DOHH2 (cell line): Measurements from ENCODE around the gene CSMD2.

Source experiments
- H3F3A ChIP-seq: fragments of 200-600 bp; sonication (generic), shearing (Covaris generic); 2 replicates; pipeline ENCODE4 v1.6.0; 2016; ENCODE audit warnings: antibody characterized with exemption, mild to moderate bottlenecking; ENCODE audit not compliant: control insufficient read depth, insufficient read depth
- H3K27ac ChIP-seq: fragments of 200-600 bp; sonication (generic); 2 replicates; pipeline ENCODE4 v1.5.1; 2014; ENCODE audit warnings: low read depth, mild to moderate bottlenecking, low read length, moderate library complexity
- H3K27me3 ChIP-seq: fragments of 200-600 bp; sonication (generic); 2 replicates; pipeline ENCODE4 v1.6.1; 2014; ENCODE audit warnings: mild to moderate bottlenecking, low read length, mixed read lengths; ENCODE audit not compliant: control insufficient read depth
- H3K36me3 ChIP-seq: fragments of 200-600 bp; sonication (generic); 2 replicates; pipeline ENCODE4 v1.6.1; 2014; ENCODE audit warnings: mild to moderate bottlenecking, low read length, moderate library complexity, mixed read lengths; ENCODE audit not compliant: control insufficient read depth
- H3K4me1 ChIP-seq: fragments of 200-600 bp; sonication (generic); 2 replicates; pipeline ENCODE4 v1.6.1; 2014; ENCODE audit warnings: mild to moderate bottlenecking, low read length, mixed read lengths; ENCODE audit not compliant: control insufficient read depth
- H3K4me2 ChIP-seq: fragments of 200-600 bp; sonication (generic); 2 replicates; pipeline ENCODE4 v1.6.0; 2014; ENCODE audit warnings: mild to moderate bottlenecking, low read length, moderate library complexity
- H3K4me3 ChIP-seq: fragments of 200-600 bp; sonication (generic); 2 replicates; pipeline ENCODE4 v1.5.1; 2014; ENCODE audit warnings: mild to moderate bottlenecking, low read length, mixed read lengths
- H3K79me2 ChIP-seq: fragments of 200-600 bp; sonication (generic); 2 replicates; pipeline ENCODE4 v1.6.1; 2014; ENCODE audit warnings: mild to moderate bottlenecking, low read length, mixed read lengths; ENCODE audit not compliant: control insufficient read depth
- H3K9me2 ChIP-seq: fragments of 200-600 bp; sonication (generic); replicated peaks from 2 replicates; pipeline ENCODE4 v1.6.1; 2014; ENCODE audit warnings: mild to moderate bottlenecking, low read length, mixed read lengths; ENCODE audit not compliant: control insufficient read depth
- H3K9me3 ChIP-seq: fragments of 200-600 bp; sonication (generic); 2 replicates; pipeline ENCODE4 v1.6.1; 2014; ENCODE audit warnings: antibody characterized with exemption, low read length, mixed read lengths; ENCODE audit not compliant: control insufficient read depth, insufficient read depth
- H4K20me1 ChIP-seq: fragments of 200-600 bp; sonication (generic); 2 replicates; pipeline ENCODE4 v1.6.0; 2014; ENCODE audit warnings: low read depth, mild to moderate bottlenecking, antibody characterized with exemption, low read length, moderate library complexity; ENCODE audit not compliant: control insufficient read depth, insufficient read depth
- CTCF ChIP-seq: fragments of 200-600 bp; sonication (generic); IDR thresholded peaks from one replicate; pipeline ENCODE4 v1.5.1; 2014; ENCODE audit warnings: antibody characterized with exemption, mild to moderate bottlenecking, low read depth, low read length; ENCODE audit not compliant: poor library complexity, severe bottlenecking
- EZH2phosphoT487 ChIP-seq: fragments of 200-600 bp; sonication (generic); IDR thresholded peaks from 2 replicates; pipeline ENCODE4 v1.6.1; 2017; ENCODE audit warnings: borderline replicate concordance, mild to moderate bottlenecking, antibody characterized with exemption, low read length, moderate library complexity, mixed read lengths

CSMD2 gene

GRCh38 chr1:33529957-33530356, 635.1 kb downstream of the CSMD2 start:
- H4K20me1 ChIP-seq = no peaks in the 10 kb centered on the region
- no peak overlapping the region for H3K4me2 ChIP-seq
- no peaks in the 10 kb centered on the region for H3K9me3 ChIP-seq
- TF ChIP-seq CTCF (no peak), EZH2phosphoT487 (no peak)
- no peaks in the 10 kb centered on the region for H3K36me3 ChIP-seq
- H3K79me2 ChIP-seq = no peaks in the 10 kb centered on the region
- no peaks in the 10 kb centered on the region; the same call in 1 of the 2 replicates for H3K27me3 ChIP-seq
- H3K4me3 ChIP-seq = no peak overlapping the region
- no peaks in the 10 kb centered on the region for H3K4me1 ChIP-seq
- no peaks in the 10 kb centered on the region for H3K9me2 ChIP-seq
- H3F3A ChIP-seq = no peaks in the 10 kb centered on the region
- H3K27ac ChIP-seq = no peak overlapping the region

- H3K4me2 ChIP-seq = no peak overlapping the region
- no peaks in the 10 kb centered on the region for H3K4me1 ChIP-seq
- no peaks in the 10 kb centered on the region for H3K9me2 ChIP-seq
- H3K9me3 ChIP-seq = no peaks in the 10 kb centered on the region
- no peaks in the 10 kb centered on the region for H4K20me1 ChIP-seq
- H3K79me2 ChIP-seq = no peaks in the 10 kb centered on the region
- no peak for TF ChIP-seq CTCF
- no peak for TF ChIP-seq EZH2phosphoT487
- peaks cover 4% of the 10 kb centered on the region; the same call in 1 of the 2 replicates for H3K27me3 ChIP-seq
- H3K36me3 ChIP-seq = no peaks in the 10 kb centered on the region
- no peak overlapping the region for H3K27ac ChIP-seq
- no peak overlapping the region for H3K4me3 ChIP-seq
- H3F3A ChIP-seq = no peaks in the 10 kb centered on the region
Measured at GRCh38 chr1:33527934-33528333, 637.1 kb downstream of the CSMD2 start.

- Histone ChIP-seq H3K9me3 (no peaks in the 10 kb centered on the region), H3K4me1 (no peaks in the 10 kb centered on the region), H4K20me1 (no peaks in the 10 kb centered on the region), H3K4me2 (no peak overlapping the region), H3K36me3 (no peaks in the 10 kb centered on the region), H3K27me3 (peaks cover 4% of the 10 kb centered on the region; the same call in 1 of the 2 replicates), H3K79me2 (no peaks in the 10 kb centered on the region), H3F3A (no peaks in the 10 kb centered on the region), H3K9me2 (no peaks in the 10 kb centered on the region), H3K4me3 (no peak overlapping the region), H3K27ac (no peak overlapping the region)
- TF ChIP-seq EZH2phosphoT487 = no peak
- TF ChIP-seq CTCF = no peak
Measured at GRCh38 chr1:33524586-33524985, 640.4 kb downstream of the CSMD2 start.
